ENCODE data around the gene AKAP1.
A peak's percentile ranks its signal among the peaks of the same experiment; 100 is the strongest.

The AKAP1 gene

GRCh38 chr17:57124053-57124452 lies 39.0 kb downstream of the AKAP1 start:
- peaks cover 63 to 84% (median 67%) of the 10 kb centered on the region in 3 donors for H3K36me3 ChIP-seq
- TF ChIP-seq, protein P1, sequence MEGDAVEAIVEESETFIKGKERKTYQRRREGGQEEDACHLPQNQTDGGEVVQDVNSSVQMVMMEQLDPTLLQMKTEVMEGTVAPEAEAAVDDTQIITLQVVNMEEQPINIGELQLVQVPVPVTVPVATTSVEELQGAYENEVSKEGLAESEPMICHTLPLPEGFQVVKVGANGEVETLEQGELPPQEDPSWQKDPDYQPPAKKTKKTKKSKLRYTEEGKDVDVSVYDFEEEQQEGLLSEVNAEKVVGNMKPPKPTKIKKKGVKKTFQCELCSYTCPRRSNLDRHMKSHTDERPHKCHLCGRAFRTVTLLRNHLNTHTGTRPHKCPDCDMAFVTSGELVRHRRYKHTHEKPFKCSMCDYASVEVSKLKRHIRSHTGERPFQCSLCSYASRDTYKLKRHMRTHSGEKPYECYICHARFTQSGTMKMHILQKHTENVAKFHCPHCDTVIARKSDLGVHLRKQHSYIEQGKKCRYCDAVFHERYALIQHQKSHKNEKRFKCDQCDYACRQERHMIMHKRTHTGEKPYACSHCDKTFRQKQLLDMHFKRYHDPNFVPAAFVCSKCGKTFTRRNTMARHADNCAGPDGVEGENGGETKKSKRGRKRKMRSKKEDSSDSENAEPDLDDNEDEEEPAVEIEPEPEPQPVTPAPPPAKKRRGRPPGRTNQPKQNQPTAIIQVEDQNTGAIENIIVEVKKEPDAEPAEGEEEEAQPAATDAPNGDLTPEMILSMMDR (IDR thresholded peaks at IDR 0.05), result no peak
- H3K4me3 ChIP-seq, result no peak overlapping the region
- H3K27me3 ChIP-seq, result no peaks in the 10 kb centered on the region
- DNase-seq, result no peak
- intact Hi-C loops (cut with DNase I; ENCODE audit: low total_unique reads), result loop anchor here (10.0 kb wide), 1 partner anchor 49 kb away; no protein-coding TSS in a partner anchor
- no peaks in the 10 kb centered on the region for H3K4me1 ChIP-seq
- H3K27ac ChIP-seq, result no peak overlapping the region
- no peaks in the 10 kb centered on the region for H3K9me3 ChIP-seq

- DNase-seq, result no peak
Observed at GRCh38 chr17:57125406-57125805, 40.4 kb downstream of the AKAP1 start.

DNA sequence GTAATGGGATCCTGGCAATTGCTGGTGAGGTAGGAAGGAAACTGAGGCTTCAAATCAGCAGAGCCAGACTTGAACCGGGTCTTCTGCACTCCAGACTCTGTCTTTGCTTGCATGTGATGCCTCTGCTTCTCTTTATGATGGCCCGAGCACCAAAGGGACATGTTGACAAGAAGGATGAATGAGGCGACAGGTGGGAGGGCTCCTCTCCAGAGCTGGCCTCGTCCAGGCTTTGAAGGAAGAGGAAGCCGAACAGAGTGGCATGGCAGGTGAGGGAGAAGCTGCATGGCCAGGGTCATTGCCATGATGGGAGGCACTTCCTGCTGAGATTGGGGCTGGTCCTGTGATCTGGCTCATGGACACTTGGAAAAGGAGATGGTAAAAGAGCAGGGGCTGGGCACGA lies 40.8 kb downstream of the AKAP1 start:
- no peaks in the 10 kb centered on the region for H3K27me3 ChIP-seq
- H3K4me1 ChIP-seq, result peaks cover 0 to 5% (median 0%) of the 10 kb centered on the region in 4 donors
- DNase-seq, result no peak
- TF ChIP-seq, protein P1 (IDR thresholded peaks at IDR 0.05), result no peak
- no peak overlapping the region for H3K4me3 ChIP-seq
- intact Hi-C loops (cut with DNase I; ENCODE audit: low total_unique reads), result loop anchor here (10.0 kb wide), 1 partner anchor 51 kb away; no protein-coding TSS in a partner anchor
- H3K9me3 ChIP-seq, result no peaks in the 10 kb centered on the region
- H3K27ac ChIP-seq, result no peak overlapping the region
- H3K36me3 ChIP-seq, result peaks cover 46 to 66% (median 50%) of the 10 kb centered on the region in 3 donors

More at GRCh38 chr17:57125406-57125805, 40.4 kb downstream of the AKAP1 start:
- H3K9me3 ChIP-seq, result no peaks in the 10 kb centered on the region
- peaks cover 0 to under 1% (median 0%) of the 10 kb centered on the region in 4 donors for H3K4me1 ChIP-seq
- H3K27me3 ChIP-seq, result no peaks in the 10 kb centered on the region
- H3K27ac ChIP-seq, result no peak overlapping the region
- H3K36me3 ChIP-seq, result peaks cover 50 to 71% (median 55%) of the 10 kb centered on the region in 3 donors
- TF ChIP-seq, protein P1 (IDR thresholded peaks at IDR 0.05), result no peak
- intact Hi-C loops (cut with DNase I; ENCODE audit: low total_unique reads), result loop anchor here (10.0 kb wide), 1 partner anchor 51 kb away; no protein-coding TSS in a partner anchor
- no peak overlapping the region for H3K4me3 ChIP-seq

DNA sequence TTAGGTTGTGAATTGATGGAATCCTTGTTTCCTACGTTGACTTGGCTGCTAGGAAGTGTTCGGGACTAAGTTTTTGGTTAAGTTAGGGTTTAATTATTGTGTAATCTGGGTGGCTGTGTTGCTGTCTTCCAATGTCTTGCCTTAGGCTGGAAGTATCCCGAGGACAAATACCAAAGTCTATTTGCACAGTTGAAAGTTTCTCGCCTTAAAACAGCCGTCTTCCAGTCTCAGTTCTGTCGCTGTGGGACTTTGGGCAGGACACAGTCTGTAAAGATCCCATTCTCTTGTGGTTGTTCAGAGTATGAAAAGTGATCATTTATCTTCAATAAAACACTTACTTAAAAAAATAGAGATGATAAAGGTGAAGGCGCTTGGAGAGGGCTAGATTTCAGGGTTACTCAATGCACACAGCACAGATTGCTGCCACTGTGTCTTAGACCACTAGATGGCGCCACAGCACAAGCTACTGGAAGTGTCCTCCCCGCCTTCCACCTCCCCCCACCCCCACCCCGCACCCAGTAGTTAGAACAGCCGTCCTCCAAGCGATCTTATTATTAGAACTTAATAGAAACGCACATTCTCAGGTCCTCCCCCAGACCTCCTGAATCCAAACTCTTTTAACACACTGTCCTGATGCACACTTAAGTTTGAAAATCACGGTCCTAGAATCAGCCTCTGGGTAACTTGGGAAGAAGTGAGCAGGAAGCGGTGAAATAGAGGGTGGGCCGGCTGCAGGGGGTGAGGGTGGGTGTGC lies 45.8 kb downstream of the AKAP1 start:
- peak; percentile 88 to 90 for DNase-seq
- Histone ChIP-seq H3K27ac (no peak overlapping the region), H3K4me3 (no peak overlapping the region), H3K4me1 (peaks cover 0 to 9% (median 2%) of the 10 kb centered on the region in 4 donors), H3K36me3 (peaks cover 5 to 16% (median 7%) of the 10 kb centered on the region in 3 donors), H3K9me3 (no peaks in the 10 kb centered on the region), H3K27me3 (peaks cover 0 to 3% of the 10 kb centered on the region in 2 donors)
- TF ChIP-seq, protein P1 (IDR thresholded peaks at IDR 0.05), result peak; percentile 54 to 88
- intact Hi-C loops (cut with DNase I; ENCODE audit: low total_unique reads), result loop anchor here (5.0 to 10.0 kb wide), 4 partner anchors 114 to 984 kb away; partner anchors contain the start of gene CCDC182

GRCh38 chr17:57132663-57133062 lies 47.6 kb downstream of the AKAP1 start:
- H3K4me1 ChIP-seq, result peaks cover 0 to 9% (median 2%) of the 10 kb centered on the region in 4 donors
- peaks cover 0 to 3% of the 10 kb centered on the region in 2 donors for H3K27me3 ChIP-seq
- H3K36me3 ChIP-seq, result no peaks in the 10 kb centered on the region
- DNase-seq, result no peak
- intact Hi-C loops (cut with DNase I; ENCODE audit: low total_unique reads), result loop anchor here (5.0 to 10.0 kb wide), 4 partner anchors 112 to 982 kb away; partner anchors contain the start of gene CCDC182
- no peaks in the 10 kb centered on the region for H3K9me3 ChIP-seq
- no peak overlapping the region for H3K27ac ChIP-seq
- no peak overlapping the region for H3K4me3 ChIP-seq
- TF ChIP-seq, protein P1 (IDR thresholded peaks at IDR 0.05), result no peak
